ENCODE data around the gene MAP3K6. TPM values are rescaled to one million over a fixed set of nuclear protein-coding genes. Genes with fewer than 3 reads are reported as not detected.

MAP3K6 gene
- total and polyA plus RNA-seq, 2 of the 4 experiments (the other 2 are of a cell fraction) = 4.8 to 15.9 TPM

- no peak overlapping the region for H2AFZ ChIP-seq (replicated peaks; ENCODE audit: low read length, poor library complexity)
- H3K27me3 ChIP-seq (ENCODE audit: control insufficient read depth, insufficient read depth, low read length) = no peaks in the 10 kb centered on the region
- no peaks in the 10 kb centered on the region; the same call in 1 of the 2 replicates for H3K4me1 ChIP-seq (ENCODE audit: control insufficient read depth, insufficient read depth, low read length)
- BruUV-seq (replicated peaks) = no TSS peak
- H3K18ac ChIP-seq (ENCODE audit: low read depth, low read length) = no peak overlapping the region
- CTCF ChIA-PET = interaction anchor here (0.7 kb wide), 1 partner anchor 13 kb away, joined by 7 read pairs; no protein-coding TSS in a partner anchor
- no peak overlapping the region for H2BK20ac ChIP-seq (ENCODE audit: low read depth, low read length)
- intact Hi-C loops (cut with micrococcal nuclease) (no loop called here), in situ Hi-C loops (cut with MboI; ENCODE audit: low sequenced_read_pairs) (no loop called here), dilution Hi-C loops (cut with HindIII; ENCODE audit: low sequenced_read_pairs, unreplicated experiment) (no loop called here)
- WGBS, 2 experiments (ENCODE audit: extremely low coverage in 2 of 2, insufficient read length in 1 of 2) = no CpG with 5 or more reads among the region's 2 CpGs
- no peak overlapping the region for H3K14ac ChIP-seq (replicated peaks; ENCODE audit: low read depth, low read length)
- H3K4me2 ChIP-seq (ENCODE audit: low read depth, low read length) = no peak overlapping the region
- no peaks in the 10 kb centered on the region for H3K9me3 ChIP-seq (ENCODE audit: control insufficient read depth, insufficient read depth, low read length)
- no peak overlapping the region for H3K4me3 ChIP-seq (ENCODE audit: insufficient read depth, low read depth, low read length)
- no peak overlapping the region for H2BK120ac ChIP-seq (ENCODE audit: low read depth, low read length)
- H3K9ac ChIP-seq (ENCODE audit: low read depth, low read length) = no peak overlapping the region
- H4K8ac ChIP-seq (ENCODE audit: low read depth in 2 of 2, low read length in 2 of 2) = no peak overlapping the region
- H4K5ac ChIP-seq (ENCODE audit: low read depth, low read length) = no peak overlapping the region
- H3K56ac ChIP-seq (ENCODE audit: extremely low read depth, insufficient read depth, low read length) = no peak overlapping the region
- no peak overlapping the region for H4K91ac ChIP-seq (ENCODE audit: insufficient read depth, low read depth, low read length)
- POLR2A ChIA-PET (ENCODE audit: unreplicated experiment) = interaction anchor here (0.7 kb wide), 1 partner anchor 12 kb away, joined by 7 read pairs; no protein-coding TSS in a partner anchor
- H2BK15ac ChIP-seq (ENCODE audit: low read depth, low read length) = no peak overlapping the region
- H3K23ac ChIP-seq (ENCODE audit: low read depth, low read length) = no peak overlapping the region
- no peaks in the 10 kb centered on the region for H3K79me1 ChIP-seq (ENCODE audit: low read depth in 1 of 2, low read length in 2 of 2)
- H2AK9ac ChIP-seq (replicated peaks; ENCODE audit: low read depth, low read length, poor library complexity) = no peak overlapping the region
- H4K20me1 ChIP-seq (ENCODE audit: insufficient read depth, low read length) = no peaks in the 10 kb centered on the region
- no peak overlapping the region for H2AK5ac ChIP-seq (ENCODE audit: low read depth, low read length)
- TF ChIP-seq POLR2A (IDR thresholded peaks at IDR 0.05; ENCODE audit: low read depth, low read length) = no peak
- TF ChIP-seq USF2 (IDR thresholded peaks at IDR 0.05; ENCODE audit: low read depth, low read length) = no peak
- no peak for TF ChIP-seq CEBPB (IDR thresholded peaks at IDR 0.05; ENCODE audit: low read depth, low read length)
- TF ChIP-seq ELK1 (IDR thresholded peaks at IDR 0.05; ENCODE audit: borderline replicate concordance, low read depth, low read length) = no peak
- no peak for TF ChIP-seq MXI1 (IDR thresholded peaks at IDR 0.05; ENCODE audit: borderline replicate concordance, low read depth, low read length)
- no peak for TF ChIP-seq BHLHE40 (IDR thresholded peaks at IDR 0.05; ENCODE audit: low read depth, low read length)
- no peak for TF ChIP-seq FOS (IDR thresholded peaks at IDR 0.05; ENCODE audit: low read depth, low read length)
- no peak for TF ChIP-seq RCOR1 (IDR thresholded peaks at IDR 0.05; ENCODE audit: insufficient replicate concordance, low read length)
- TF ChIP-seq RFX5 (IDR thresholded peaks at IDR 0.05; ENCODE audit: low read depth, low read length) = no peak
- no peak for TF ChIP-seq RAD21 (IDR thresholded peaks at IDR 0.05; ENCODE audit: low read length)
- no peak for TF ChIP-seq CHD1 (IDR thresholded peaks at IDR 0.05; ENCODE audit: low read depth, low read length)
- no peak overlapping the region for H2BK5ac ChIP-seq (ENCODE audit: low read depth, low read length, poor library complexity, severe bottlenecking)
- ATAC-seq (ENCODE audit: low read depth) (no peak), DNase-seq (no peak)
- H3K9me1 ChIP-seq (ENCODE audit: insufficient read depth, low read length) = 0 out of 2 replicates have a peak, but pooled peaks cover 3% of the 10 kb centered on the region
- no peak overlapping the region for H3K27ac ChIP-seq (ENCODE audit: insufficient read depth, low read length)
- no peaks in the 10 kb centered on the region for H3K36me3 ChIP-seq (ENCODE audit: control insufficient read depth, insufficient read depth, low read length)
- no peak overlapping the region for H3K4ac ChIP-seq (ENCODE audit: low read depth, low read length)
Measured at GRCh38 chr1:27314737-27315136, 52.0 kb downstream of the MAP3K6 start.
